ENCODE data around the gene MAML2.

The MAML2 gene

GRCh38 chr11:96098511-96099241 is 244.3 kb downstream of the MAML2 start:
- Histone ChIP-seq H3K36me3 (no peaks in the 10 kb centered on the region), H3K9me3 (no peaks in the 10 kb centered on the region), H3K4me3 (ENCODE audit: low read depth in 1 of 2, low read length in 1 of 2) (no peak overlapping the region), H3K27ac (no peak overlapping the region), H3K27me3 (no peaks in the 10 kb centered on the region), H3K4me1 (ENCODE audit: control insufficient read depth in 1 of 2, insufficient read depth in 1 of 2, low read depth in 1 of 2, low read length in 1 of 2) (no peaks in the 10 kb centered on the region)
- no peak for TF ChIP-seq CTCF (IDR thresholded peaks at IDR 0.05)

- Histone ChIP-seq H3K27me3 (no peaks in the 10 kb centered on the region), H3K27ac (no peak overlapping the region), H3K36me3 (no peaks in the 10 kb centered on the region), H3K9me3 (no peaks in the 10 kb centered on the region), H3K4me1 (ENCODE audit: control insufficient read depth in 1 of 2, insufficient read depth in 1 of 2, low read depth in 1 of 2, low read length in 1 of 2) (no peaks in the 10 kb centered on the region), H3K4me3 (ENCODE audit: low read depth in 1 of 2, low read length in 1 of 2) (no peak overlapping the region)
- TF ChIP-seq CTCF (IDR thresholded peaks at IDR 0.05), result no peak
These were observed 245.1 kb downstream of the MAML2 start for GRCh38 chr11:96097844-96098421.

- H3K27me3 ChIP-seq, result no peaks in the 10 kb centered on the region
- no peak overlapping the region for H3K27ac ChIP-seq
- no peaks in the 10 kb centered on the region for H3K4me1 ChIP-seq (ENCODE audit: control insufficient read depth in 1 of 2, insufficient read depth in 1 of 2, low read depth in 1 of 2, low read length in 1 of 2)
- TF ChIP-seq CTCF (IDR thresholded peaks at IDR 0.05), result no peak
- no peaks in the 10 kb centered on the region for H3K36me3 ChIP-seq
- no peaks in the 10 kb centered on the region for H3K9me3 ChIP-seq
- no peak overlapping the region for H3K4me3 ChIP-seq (ENCODE audit: low read depth in 1 of 2, low read length in 1 of 2)
These were observed 246.6 kb downstream of the MAML2 start for GRCh38 chr11:96096360-96096759.

- no peaks in the 10 kb centered on the region for H3K36me3 ChIP-seq
- no peak overlapping the region for H3K27ac ChIP-seq
- no peak for TF ChIP-seq CTCF (IDR thresholded peaks at IDR 0.05)
- no peaks in the 10 kb centered on the region for H3K9me3 ChIP-seq
- H3K4me1 ChIP-seq (ENCODE audit: control insufficient read depth in 1 of 2, insufficient read depth in 1 of 2, low read depth in 1 of 2, low read length in 1 of 2), result no peaks in the 10 kb centered on the region
- H3K27me3 ChIP-seq, result no peaks in the 10 kb centered on the region
- no peak overlapping the region for H3K4me3 ChIP-seq (ENCODE audit: low read depth in 1 of 2, low read length in 1 of 2)
These were observed 247.1 kb downstream of the MAML2 start for GRCh38 chr11:96095884-96096303.

- TF ChIP-seq CTCF (IDR thresholded peaks at IDR 0.05), result no peak
- Histone ChIP-seq H3K4me3 (ENCODE audit: low read depth in 1 of 2, low read length in 1 of 2) (no peak overlapping the region), H3K36me3 (no peaks in the 10 kb centered on the region), H3K27me3 (no peaks in the 10 kb centered on the region), H3K9me3 (no peaks in the 10 kb centered on the region), H3K4me1 (ENCODE audit: control insufficient read depth in 1 of 2, insufficient read depth in 1 of 2, low read depth in 1 of 2, low read length in 1 of 2) (no peaks in the 10 kb centered on the region), H3K27ac (no peak overlapping the region)
These were observed 248.8 kb downstream of the MAML2 start for GRCh38 chr11:96094156-96094555.
